Stomach smooth muscle (tissue), 2 donors: Measurements from ENCODE around the gene HHIPL1.

Source experiments
- H3K27ac ChIP-seq: one replicate; pipeline ENCODE4 v1.7.0; 2013; ENCODE audit warnings: mild to moderate bottlenecking, low read length, inconsistent platforms
- H3K27me3 ChIP-seq, 2 donors: one replicate each; pipeline ENCODE4 v1.7.0; 2013; ENCODE audit warnings: low read length in 2 of 2; ENCODE audit not compliant: insufficient read depth in 2 of 2, control insufficient read depth in 1 of 2
- H3K36me3 ChIP-seq, 2 donors: one replicate each; pipeline ENCODE4 v1.7.0; 2013; ENCODE audit warnings: low read length in 2 of 2; ENCODE audit not compliant: control insufficient read depth in 2 of 2, insufficient read depth in 2 of 2
- H3K4me1 ChIP-seq: one replicate; pipeline ENCODE4 v1.7.0; 2013; ENCODE audit warnings: low read length; ENCODE audit not compliant: control insufficient read depth, insufficient read depth
- H3K4me3 ChIP-seq, 2 donors: one replicate each; pipeline ENCODE4 v1.7.0; 2013; ENCODE audit warnings: low read length in 2 of 2
- H3K9ac ChIP-seq, 2 donors: one replicate each; pipeline ENCODE4 v1.7.0; 2013; ENCODE audit warnings: low read length in 2 of 2, mild to moderate bottlenecking in 1 of 2
- H3K9me3 ChIP-seq, 2 donors: one replicate each; pipeline ENCODE4 v1.7.0; 2013; ENCODE audit warnings: low read length in 2 of 2; ENCODE audit not compliant: control insufficient read depth in 2 of 2
- donor health status: healthy.
- donor health status: Pancreatic carcinoma.

The HHIPL1 gene

DNA sequence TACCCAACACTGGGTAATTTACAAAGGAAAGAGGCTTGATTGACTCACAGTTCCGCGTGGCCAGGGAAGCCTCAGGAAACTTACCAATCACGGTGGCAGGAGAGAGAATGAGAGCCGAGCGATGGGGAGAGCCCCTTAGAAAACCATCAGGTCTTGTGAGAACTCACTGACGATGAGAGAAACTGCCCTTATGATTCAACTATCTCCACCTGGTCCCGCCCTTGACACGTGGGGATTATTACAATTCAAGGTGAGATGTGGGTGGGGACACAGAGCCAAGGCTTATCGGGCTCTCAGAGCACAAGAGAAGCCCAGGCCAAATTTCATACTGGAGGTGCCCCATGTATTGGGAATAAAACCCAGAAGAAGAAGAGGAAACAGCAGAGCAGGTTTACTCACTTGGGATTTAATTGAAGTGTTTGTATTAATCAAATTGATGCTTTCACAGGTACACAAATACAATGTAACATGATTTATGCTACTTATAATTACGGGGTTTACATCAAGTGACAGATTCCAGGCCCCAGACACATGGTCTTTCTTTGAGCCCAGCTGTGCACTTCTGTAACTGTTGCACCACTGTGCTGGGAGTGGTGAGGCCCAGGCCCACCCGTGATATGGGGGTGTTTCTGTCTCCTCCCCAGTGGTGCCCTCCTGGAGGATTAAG lies 32.7 kb upstream of the HHIPL1 start:
- H3K27ac ChIP-seq = no peak overlapping the region
- no peak overlapping the region for H3K9ac ChIP-seq
- no peak overlapping the region for H3K4me3 ChIP-seq
- no peaks in the 10 kb centered on the region for H3K36me3 ChIP-seq
- no peaks in the 10 kb centered on the region for H3K4me1 ChIP-seq
- peaks cover 0 to 3% of the 10 kb centered on the region in 2 donors for H3K27me3 ChIP-seq
- no peaks in the 10 kb centered on the region for H3K9me3 ChIP-seq

DNA sequence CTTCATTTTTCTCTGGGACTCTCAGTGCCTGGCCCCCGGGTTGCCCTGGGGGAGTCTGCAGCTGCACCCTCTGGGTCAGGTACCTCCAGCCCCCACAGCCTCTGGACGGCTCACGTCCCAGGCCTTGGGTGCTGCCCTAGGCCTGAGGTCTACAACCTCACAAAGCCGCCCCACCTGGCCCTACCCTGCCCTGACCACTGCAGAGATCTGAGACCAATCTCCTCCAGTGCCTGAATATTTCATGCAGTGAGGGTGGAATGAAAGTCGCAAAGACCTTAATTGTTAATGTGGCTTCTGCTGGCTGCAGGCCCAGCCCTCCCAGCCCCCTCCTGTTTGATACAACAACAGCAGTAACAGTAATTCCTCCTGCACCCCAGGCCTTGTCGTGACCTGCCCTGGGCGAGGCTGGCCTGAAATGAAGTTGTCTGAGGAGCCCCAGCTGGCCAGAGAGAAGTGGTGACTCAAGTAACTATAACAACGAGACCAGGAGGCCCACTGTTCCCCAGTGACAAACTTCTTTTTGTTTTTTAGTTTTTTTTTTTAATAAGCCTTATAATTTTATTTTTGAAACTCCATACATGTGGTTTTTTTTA lies 32.1 kb upstream of the HHIPL1 start:
- no peaks in the 10 kb centered on the region for H3K9me3 ChIP-seq
- no peaks in the 10 kb centered on the region for H3K4me1 ChIP-seq
- H3K27ac ChIP-seq = no peak overlapping the region
- peaks cover 0 to 3% of the 10 kb centered on the region in 2 donors for H3K27me3 ChIP-seq
- no peaks in the 10 kb centered on the region for H3K36me3 ChIP-seq
- H3K4me3 ChIP-seq = no peak overlapping the region
- no peak overlapping the region for H3K9ac ChIP-seq

DNA sequence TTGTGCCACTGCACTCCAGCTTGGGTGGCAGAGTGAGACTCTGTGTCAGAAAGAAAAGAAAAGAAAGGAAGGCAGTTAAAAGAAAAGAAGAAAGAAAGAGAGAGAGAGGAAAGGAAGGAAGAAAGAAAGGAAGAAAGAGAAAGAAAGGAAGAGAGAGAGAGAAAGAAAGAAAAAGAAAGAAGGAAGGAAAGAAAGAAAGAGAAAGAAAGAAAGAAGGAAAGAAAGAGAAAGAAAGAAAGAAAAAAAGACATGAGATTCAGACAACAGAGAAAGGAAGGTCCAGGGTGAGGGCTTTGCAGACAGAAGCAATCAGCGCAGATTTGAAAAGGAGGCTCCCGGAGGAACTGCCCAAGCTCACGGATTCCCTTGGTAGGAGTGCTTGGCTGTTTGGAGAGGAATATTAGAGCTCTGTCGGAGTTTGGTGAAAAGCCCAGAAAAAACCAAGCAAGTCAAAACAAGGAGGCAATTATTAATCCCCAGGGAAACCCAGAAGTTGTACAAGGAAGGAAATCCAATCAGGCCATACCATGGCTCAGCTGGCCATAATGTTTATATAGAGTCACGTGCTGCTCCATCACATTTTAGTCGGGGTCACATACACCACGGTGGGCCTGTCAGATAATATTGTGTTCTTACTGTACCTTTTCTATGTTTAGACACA lies 29.3 kb upstream of the HHIPL1 start:
- Histone ChIP-seq H3K9me3 (no peaks in the 10 kb centered on the region), H3K27me3 (peaks cover 0 to 3% of the 10 kb centered on the region in 2 donors), H3K27ac (no peak overlapping the region), H3K9ac (no peak overlapping the region), H3K4me1 (no peaks in the 10 kb centered on the region), H3K36me3 (no peaks in the 10 kb centered on the region), H3K4me3 (no peak overlapping the region)

DNA sequence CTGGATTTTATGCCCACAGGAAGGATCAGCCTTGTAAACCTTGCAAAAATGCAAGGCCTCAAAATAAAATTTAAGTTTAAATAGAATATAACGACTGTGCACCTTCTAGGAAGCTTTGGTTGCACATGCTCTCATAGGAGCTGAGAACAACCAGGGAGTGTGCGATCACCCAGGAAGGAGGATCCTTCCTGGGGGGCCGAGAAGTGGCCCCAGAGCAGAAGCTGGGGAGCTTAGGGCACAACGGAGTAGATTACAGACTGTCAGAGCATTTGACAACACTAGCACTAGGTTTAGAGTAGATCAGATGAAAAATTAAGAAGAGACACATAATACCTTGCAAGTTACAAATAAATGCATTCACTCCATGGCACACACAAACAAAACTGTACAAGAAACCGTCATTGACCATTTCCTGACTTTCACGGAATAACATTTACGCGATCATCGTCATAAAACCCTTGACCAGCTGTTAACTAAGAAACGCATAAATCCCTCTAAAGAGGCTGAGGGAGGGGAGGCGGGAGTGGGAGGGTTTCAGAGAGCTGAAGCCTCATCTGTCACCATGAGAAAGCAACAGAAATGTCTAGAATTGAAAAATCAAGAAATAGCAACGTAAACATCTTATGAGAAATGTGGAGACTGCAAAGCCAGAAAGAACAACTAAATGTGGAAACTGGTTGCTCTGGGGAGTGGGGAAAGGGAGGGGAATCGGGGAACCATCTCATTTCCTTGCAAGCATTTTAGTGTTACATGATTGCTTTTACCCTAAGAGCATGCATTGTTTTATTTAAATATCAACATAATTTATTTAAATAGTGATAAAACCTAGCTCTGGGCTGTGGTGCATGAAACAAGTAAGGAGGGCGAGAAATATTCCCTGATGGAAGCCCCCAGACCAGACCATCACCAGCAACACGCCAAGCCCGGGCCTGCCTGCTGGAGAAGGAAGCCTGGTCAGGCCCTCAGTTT lies 27.8 kb upstream of the HHIPL1 start:
- H3K9me3 ChIP-seq = no peaks in the 10 kb centered on the region
- H3K27ac ChIP-seq = no peak overlapping the region
- no peak overlapping the region for H3K9ac ChIP-seq
- no peak overlapping the region for H3K4me3 ChIP-seq
- H3K4me1 ChIP-seq = no peaks in the 10 kb centered on the region
- H3K36me3 ChIP-seq = no peaks in the 10 kb centered on the region
- peaks cover under 1 to 3% of the 10 kb centered on the region in 2 donors for H3K27me3 ChIP-seq

DNA sequence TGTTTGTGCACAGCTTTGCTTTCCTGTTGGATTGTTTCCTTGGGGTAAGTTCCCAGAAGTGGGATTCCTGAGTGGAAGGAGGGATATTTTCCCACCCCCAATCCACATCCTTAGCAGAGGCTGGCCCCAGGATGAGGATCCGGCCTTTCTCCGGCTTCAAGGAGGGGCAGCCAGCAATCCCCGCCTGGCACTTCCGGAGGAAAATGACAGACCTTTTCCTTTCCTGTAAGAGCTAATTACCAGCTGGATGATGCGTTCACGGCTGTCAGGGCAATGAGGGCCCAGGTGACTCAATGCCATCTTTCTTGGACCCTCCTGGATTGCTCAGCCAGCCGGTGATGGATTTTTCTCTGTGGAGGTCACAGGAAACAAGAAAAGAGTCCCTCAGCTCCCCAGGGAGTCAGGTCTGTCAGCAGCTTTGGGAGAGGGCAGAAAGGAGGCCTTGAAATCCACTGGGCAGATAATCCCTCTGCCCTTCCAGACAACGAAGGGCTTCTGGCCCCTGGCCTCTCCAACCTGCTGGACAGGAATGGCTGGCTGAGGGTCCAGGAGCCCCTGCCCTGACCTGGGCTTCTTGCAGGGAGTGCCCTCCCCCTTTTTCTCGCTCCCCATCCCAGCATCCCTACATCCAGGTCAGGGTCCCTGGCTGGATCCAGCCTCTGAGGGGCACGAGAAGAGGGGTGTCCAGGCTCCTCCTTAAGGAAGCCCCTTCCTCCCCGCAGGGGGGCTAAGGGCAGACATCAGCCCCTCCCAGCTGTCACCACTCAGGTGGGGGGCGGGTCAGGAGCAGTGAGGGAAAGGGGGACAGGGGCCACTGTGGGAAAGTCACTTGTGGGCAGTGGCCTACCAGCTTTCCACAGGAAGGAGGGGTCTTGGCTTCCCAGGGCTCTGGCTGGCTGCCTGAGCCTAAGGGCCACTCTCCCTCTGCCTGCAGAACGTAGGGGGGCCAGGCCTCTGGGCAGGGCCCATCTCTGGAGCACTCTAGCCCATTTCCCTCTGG lies 24.8 kb upstream of the HHIPL1 start:
- Histone ChIP-seq H3K36me3 (no peaks in the 10 kb centered on the region), H3K4me3 (no peak overlapping the region), H3K27me3 (peaks cover 3 to 8% of the 10 kb centered on the region in 2 donors), H3K9ac (no peak overlapping the region), H3K27ac (no peak overlapping the region), H3K9me3 (no peaks in the 10 kb centered on the region), H3K4me1 (no peaks in the 10 kb centered on the region)

DNA sequence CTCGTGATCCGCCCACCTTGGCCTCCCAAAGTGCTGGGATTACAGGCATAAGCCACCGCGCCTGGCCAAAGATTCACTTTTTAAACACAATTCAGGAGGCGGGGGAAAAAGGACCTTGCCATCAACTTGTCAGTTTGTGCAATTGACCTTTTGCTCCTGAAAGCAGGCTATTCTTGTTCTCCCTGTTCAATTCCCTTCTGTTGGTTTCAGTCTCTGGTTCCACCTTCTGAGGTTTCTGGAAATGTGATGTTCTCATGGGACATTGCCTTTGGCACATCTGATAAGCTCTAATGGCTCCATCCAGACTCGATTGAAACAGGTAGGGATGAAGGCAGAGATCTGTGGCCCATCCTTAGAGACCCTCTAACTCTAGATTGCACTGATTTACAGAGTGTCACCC lies 23.0 kb upstream of the HHIPL1 start:
- Histone ChIP-seq H3K4me1 (no peaks in the 10 kb centered on the region), H3K9me3 (no peaks in the 10 kb centered on the region), H3K9ac (no peak overlapping the region), H3K27ac (no peak overlapping the region), H3K4me3 (no peak overlapping the region), H3K36me3 (no peaks in the 10 kb centered on the region), H3K27me3 (peaks cover 0 to 8% of the 10 kb centered on the region in 2 donors)

DNA sequence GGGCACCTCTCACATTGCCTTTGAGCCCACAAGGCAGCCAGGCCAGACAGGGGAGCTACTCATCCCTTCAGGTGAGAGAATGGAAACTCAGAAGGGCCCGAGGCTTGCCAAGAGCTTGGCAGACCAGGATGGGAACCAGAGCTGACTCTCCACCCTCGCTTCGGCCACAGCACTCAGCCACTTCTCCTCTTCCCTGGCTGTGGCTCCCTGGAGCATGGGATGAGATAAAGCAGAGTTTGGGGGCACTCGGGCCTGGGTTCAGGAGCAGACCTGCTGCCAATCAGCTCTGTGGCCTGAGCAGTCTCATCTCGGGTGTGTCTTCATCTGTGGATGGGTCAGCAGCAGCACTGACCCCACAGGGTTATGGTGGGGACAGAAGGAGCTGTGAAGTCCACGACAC lies 20.9 kb upstream of the HHIPL1 start:
- H3K9ac ChIP-seq = no peak overlapping the region
- no peak overlapping the region for H3K27ac ChIP-seq
- no peaks in the 10 kb centered on the region for H3K9me3 ChIP-seq
- no peak overlapping the region for H3K4me3 ChIP-seq
- H3K36me3 ChIP-seq = no peaks in the 10 kb centered on the region
- H3K4me1 ChIP-seq = peaks cover 6% of the 10 kb centered on the region
- H3K27me3 ChIP-seq = peaks cover 0 to 8% of the 10 kb centered on the region in 2 donors

DNA sequence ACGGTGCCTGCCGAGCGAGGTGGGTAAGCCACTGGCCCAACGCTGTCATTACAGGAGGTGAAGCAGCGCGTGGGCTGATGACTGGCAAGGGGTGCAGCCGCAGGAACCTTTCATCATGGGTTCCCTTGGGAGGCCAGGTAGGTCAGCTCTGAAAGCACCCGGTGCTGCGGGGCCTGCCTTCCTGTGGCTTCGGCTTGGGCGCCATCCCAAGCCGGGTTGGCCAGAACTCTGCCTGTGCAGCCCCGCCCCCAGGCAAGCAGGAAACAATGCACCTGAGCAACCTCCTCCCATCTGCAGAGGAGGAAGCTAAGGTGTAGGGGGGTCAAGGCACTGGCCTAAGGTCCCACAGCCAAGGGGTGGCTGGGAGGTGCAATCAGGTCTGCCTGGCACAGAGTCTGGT lies 20.0 kb upstream of the HHIPL1 start:
- H3K36me3 ChIP-seq = no peaks in the 10 kb centered on the region
- no peak overlapping the region for H3K9ac ChIP-seq
- H3K4me1 ChIP-seq = peaks cover 7% of the 10 kb centered on the region
- H3K4me3 ChIP-seq = no peak overlapping the region
- no peak overlapping the region for H3K27ac ChIP-seq
- H3K9me3 ChIP-seq = no peaks in the 10 kb centered on the region
- H3K27me3 ChIP-seq = peaks cover 0 to 8% of the 10 kb centered on the region in 2 donors

DNA sequence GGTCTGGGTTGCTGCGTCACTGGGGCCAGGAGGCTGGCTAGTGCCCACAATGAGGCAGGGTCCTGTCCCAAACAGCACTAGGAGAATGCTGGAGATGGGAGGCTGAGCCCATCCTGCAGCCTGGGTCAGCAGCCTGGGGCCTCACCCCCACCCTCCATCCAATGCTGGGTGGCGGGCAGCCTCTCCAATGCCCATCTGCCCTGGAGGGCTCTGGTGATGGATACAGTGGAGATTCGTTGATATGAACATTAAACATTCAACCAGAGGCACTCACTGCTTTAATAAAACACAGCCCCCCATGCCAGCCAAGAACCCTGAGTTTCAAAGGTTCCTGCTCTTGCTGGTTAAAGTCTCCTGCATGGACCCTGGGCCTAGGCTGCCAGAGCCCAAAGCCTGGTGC lies 19.5 kb upstream of the HHIPL1 start:
- peaks cover 7% of the 10 kb centered on the region for H3K4me1 ChIP-seq
- H3K27ac ChIP-seq = no peak overlapping the region
- H3K36me3 ChIP-seq = no peaks in the 10 kb centered on the region
- no peak overlapping the region for H3K9ac ChIP-seq
- no peak overlapping the region for H3K4me3 ChIP-seq
- H3K9me3 ChIP-seq = no peaks in the 10 kb centered on the region
- H3K27me3 ChIP-seq = peaks cover 0 to 8% of the 10 kb centered on the region in 2 donors
